ENCODE results near the gene SNED1. TPM values are rescaled to one million over a fixed set of nuclear protein-coding genes. Genes with fewer than 3 reads are reported as not detected.

Gene SNED1
- total and polyA plus RNA-seq, 2 experiments from 2014 or later: 1.5 to 2.8 TPM

GRCh38 chr2:241005569-241005968 is 7.2 kb downstream of the SNED1 start:
- H3K4me3 Mint-ChIP-seq: no peak overlapping the region
- Histone ChIP-seq H3K4me2 (no peak overlapping the region), H3K4me1 (ENCODE audit: insufficient read depth) (peaks cover 17% of the 10 kb centered on the region), H3K4me3 (no peak overlapping the region), H4K20me1 (replicated peaks; ENCODE audit: insufficient read depth) (no peaks in the 10 kb centered on the region; the same call in 1 of the 2 replicates), H2AFZ (no peak overlapping the region), H3K9me2 (ENCODE audit: insufficient read depth) (no peaks in the 10 kb centered on the region), H3F3A (replicated peaks; ENCODE audit: low read depth) (0 out of 2 replicates have a peak, but pooled peaks cover 4% of the 10 kb centered on the region), H3K79me2 (replicated peaks; ENCODE audit: insufficient read depth) (no peaks in the 10 kb centered on the region), H3K27me3 (ENCODE audit: insufficient read depth) (0 out of 2 replicates have a peak, but pooled peaks cover 3% of the 10 kb centered on the region), H3K27ac (ENCODE audit: low read depth) (no peak overlapping the region), H3K36me3 (ENCODE audit: insufficient read depth) (no peaks in the 10 kb centered on the region)
- H3K27ac Mint-ChIP-seq: no peak overlapping the region
- no peak for ATAC-seq
- H3K4me1 Mint-ChIP-seq: peaks cover 20% of the 10 kb centered on the region
- DNase-seq (ENCODE audit: low spot score): no peak
- peaks cover 23% of the 10 kb centered on the region for H3K36me3 Mint-ChIP-seq (ENCODE audit: low read depth)
- TF ChIP-seq EZH2phosphoT487 (IDR thresholded peaks at IDR 0.05; ENCODE audit: unreplicated experiment) (no peak), EZH2 (IDR thresholded peaks at IDR 0.05; ENCODE audit: low read depth, unreplicated experiment) (no peak), JUNB (IDR thresholded peaks at IDR 0.05; ENCODE audit: unreplicated experiment) (no peak), ZNF331 (CRISPR knock-in tag; IDR thresholded peaks at IDR 0.05; ENCODE audit: low read depth) (no peak), STAT1 (IDR thresholded peaks at IDR 0.05; ENCODE audit: unreplicated experiment) (no peak), ZNF462 (CRISPR knock-in tag; IDR thresholded peaks at IDR 0.05) (no peak), CREB1 (CRISPR knock-in tag; IDR thresholded peaks at IDR 0.05; ENCODE audit: low read depth) (no peak), ZNF114 (CRISPR knock-in tag; IDR thresholded peaks at IDR 0.05) (no peak)
- peaks cover 18% of the 10 kb centered on the region for H3K27me3 Mint-ChIP-seq (ENCODE audit: insufficient read depth, low read depth, poor library complexity)
- peaks cover 35% of the 10 kb centered on the region for H3K9me3 Mint-ChIP-seq

Data from GM23338 (cell line).